ENCODE data around the gene PREX1.

PREX1 gene

GRCh38 chr20:48772183-48772976 lies 55.4 kb downstream of the PREX1 start:
- Histone ChIP-seq H3K4me1 (ENCODE audit: insufficient read depth, insufficient read length) (peaks cover 27% of the 10 kb centered on the region), H3K4me3 (ENCODE audit: insufficient read length, low read depth) (no peak overlapping the region), H3K9me3 (ENCODE audit: insufficient read depth, low read length) (peaks cover 13% of the 10 kb centered on the region; the same call in 1 of the 2 replicates), H3K36me3 (ENCODE audit: insufficient read depth, insufficient read length, low read length) (no peaks in the 10 kb centered on the region), H3K9ac (ENCODE audit: insufficient read length, low read depth) (no peak overlapping the region), H3K27me3 (ENCODE audit: insufficient read depth, insufficient read length) (no peaks in the 10 kb centered on the region)
- DNase-seq (ENCODE audit: low read depth, low spot score) = no peak
- TF ChIP-seq YY1 (IDR thresholded peaks at IDR 0.05; ENCODE audit: insufficient read depth, insufficient read length) (no peak), SUZ12 (IDR thresholded peaks at IDR 0.05; ENCODE audit: extremely low read depth, insufficient read depth, insufficient read length) (no peak), ZNF274 (IDR thresholded peaks at IDR 0.05; ENCODE audit: low read depth, low read length) (no peak)

GRCh38 chr20:48771542-48771941 lies 56.3 kb downstream of the PREX1 start:
- Histone ChIP-seq H3K36me3 (ENCODE audit: insufficient read depth, insufficient read length, low read length) (no peaks in the 10 kb centered on the region), H3K4me3 (ENCODE audit: insufficient read length, low read depth) (no peak overlapping the region), H3K9me3 (ENCODE audit: insufficient read depth, low read length) (peaks cover 13% of the 10 kb centered on the region; the same call in 1 of the 2 replicates), H3K27me3 (ENCODE audit: insufficient read depth, insufficient read length) (no peaks in the 10 kb centered on the region), H3K4me1 (ENCODE audit: insufficient read depth, insufficient read length) (peaks cover 25% of the 10 kb centered on the region), H3K9ac (ENCODE audit: insufficient read length, low read depth) (no peak overlapping the region)
- TF ChIP-seq ZNF274 (IDR thresholded peaks at IDR 0.05; ENCODE audit: low read depth, low read length) (no peak), SUZ12 (IDR thresholded peaks at IDR 0.05; ENCODE audit: extremely low read depth, insufficient read depth, insufficient read length) (no peak), YY1 (IDR thresholded peaks at IDR 0.05; ENCODE audit: insufficient read depth, insufficient read length) (no peak)
- no peak for DNase-seq (ENCODE audit: low read depth, low spot score)

GRCh38 chr20:48770700-48771442 lies 56.9 kb downstream of the PREX1 start:
- Histone ChIP-seq H3K9me3 (ENCODE audit: insufficient read depth, low read length) (peaks cover 8% of the 10 kb centered on the region; the same call in 1 of the 2 replicates), H3K27me3 (ENCODE audit: insufficient read depth, insufficient read length) (no peaks in the 10 kb centered on the region), H3K4me1 (ENCODE audit: insufficient read depth, insufficient read length) (peaks cover 26% of the 10 kb centered on the region), H3K36me3 (ENCODE audit: insufficient read depth, insufficient read length, low read length) (no peaks in the 10 kb centered on the region), H3K9ac (ENCODE audit: insufficient read length, low read depth) (no peak overlapping the region), H3K4me3 (ENCODE audit: insufficient read length, low read depth) (no peak overlapping the region)
- TF ChIP-seq YY1 (IDR thresholded peaks at IDR 0.05; ENCODE audit: insufficient read depth, insufficient read length) (no peak), ZNF274 (IDR thresholded peaks at IDR 0.05; ENCODE audit: low read depth, low read length) (no peak), SUZ12 (IDR thresholded peaks at IDR 0.05; ENCODE audit: extremely low read depth, insufficient read depth, insufficient read length) (no peak)
- DNase-seq (ENCODE audit: low read depth, low spot score) = no peak

GRCh38 chr20:48769069-48769983 lies 58.5 kb downstream of the PREX1 start:
- no peak for DNase-seq (ENCODE audit: low read depth, low spot score)
- TF ChIP-seq YY1 (IDR thresholded peaks at IDR 0.05; ENCODE audit: insufficient read depth, insufficient read length) (no peak), SUZ12 (IDR thresholded peaks at IDR 0.05; ENCODE audit: extremely low read depth, insufficient read depth, insufficient read length) (no peak)

GRCh38 chr20:48766961-48767960 lies 60.5 kb downstream of the PREX1 start:
- Histone ChIP-seq H3K4me3 (ENCODE audit: insufficient read length, low read depth) (no peak overlapping the region), H3K9me3 (ENCODE audit: insufficient read depth, low read length) (peaks cover 14% of the 10 kb centered on the region; the same call in 1 of the 2 replicates), H3K4me1 (ENCODE audit: insufficient read depth, insufficient read length) (peaks cover 24% of the 10 kb centered on the region), H3K9ac (ENCODE audit: insufficient read length, low read depth) (peak overlapping the region; percentile 38), H3K36me3 (ENCODE audit: insufficient read depth, insufficient read length, low read length) (no peaks in the 10 kb centered on the region), H3K27me3 (ENCODE audit: insufficient read depth, insufficient read length) (no peaks in the 10 kb centered on the region)
- TF ChIP-seq ZNF274 (IDR thresholded peaks at IDR 0.05; ENCODE audit: low read depth, low read length) (no peak), SUZ12 (IDR thresholded peaks at IDR 0.05; ENCODE audit: extremely low read depth, insufficient read depth, insufficient read length) (no peak), YY1 (IDR thresholded peaks at IDR 0.05; ENCODE audit: insufficient read depth, insufficient read length) (no peak)
- no peak for DNase-seq (ENCODE audit: low read depth, low spot score)

More at GRCh38 chr20:48769069-48769983, 58.5 kb downstream of the PREX1 start:
- Histone ChIP-seq H3K27me3 (ENCODE audit: insufficient read depth, insufficient read length) (no peaks in the 10 kb centered on the region), H3K4me1 (ENCODE audit: insufficient read depth, insufficient read length) (peaks cover 26% of the 10 kb centered on the region), H3K4me3 (ENCODE audit: insufficient read length, low read depth) (no peak overlapping the region), H3K9ac (ENCODE audit: insufficient read length, low read depth) (peak overlapping the region; percentile 11), H3K36me3 (ENCODE audit: insufficient read depth, insufficient read length, low read length) (no peaks in the 10 kb centered on the region), H3K9me3 (ENCODE audit: insufficient read depth, low read length) (peaks cover 14% of the 10 kb centered on the region; the same call in 1 of the 2 replicates)

GRCh38 chr20:48766205-48766604 lies 61.6 kb downstream of the PREX1 start:
- TF ChIP-seq ZNF274 (IDR thresholded peaks at IDR 0.05; ENCODE audit: low read depth, low read length) = no peak

More at GRCh38 chr20:48766205-48766604, 61.6 kb downstream of the PREX1 start:
- Histone ChIP-seq H3K4me3 (ENCODE audit: insufficient read length, low read depth) (no peak overlapping the region), H3K9me3 (ENCODE audit: insufficient read depth, low read length) (peaks cover 14% of the 10 kb centered on the region; the same call in 1 of the 2 replicates), H3K36me3 (ENCODE audit: insufficient read depth, insufficient read length, low read length) (no peaks in the 10 kb centered on the region), H3K4me1 (ENCODE audit: insufficient read depth, insufficient read length) (peaks cover 24% of the 10 kb centered on the region), H3K27me3 (ENCODE audit: insufficient read depth, insufficient read length) (no peaks in the 10 kb centered on the region), H3K9ac (ENCODE audit: insufficient read length, low read depth) (no peak overlapping the region)
- no peak for DNase-seq (ENCODE audit: low read depth, low spot score)

Measured in NT2/D1 (cell line).